ENCODE measurements around the gene ANKZF1.

Gene ANKZF1

DNA sequence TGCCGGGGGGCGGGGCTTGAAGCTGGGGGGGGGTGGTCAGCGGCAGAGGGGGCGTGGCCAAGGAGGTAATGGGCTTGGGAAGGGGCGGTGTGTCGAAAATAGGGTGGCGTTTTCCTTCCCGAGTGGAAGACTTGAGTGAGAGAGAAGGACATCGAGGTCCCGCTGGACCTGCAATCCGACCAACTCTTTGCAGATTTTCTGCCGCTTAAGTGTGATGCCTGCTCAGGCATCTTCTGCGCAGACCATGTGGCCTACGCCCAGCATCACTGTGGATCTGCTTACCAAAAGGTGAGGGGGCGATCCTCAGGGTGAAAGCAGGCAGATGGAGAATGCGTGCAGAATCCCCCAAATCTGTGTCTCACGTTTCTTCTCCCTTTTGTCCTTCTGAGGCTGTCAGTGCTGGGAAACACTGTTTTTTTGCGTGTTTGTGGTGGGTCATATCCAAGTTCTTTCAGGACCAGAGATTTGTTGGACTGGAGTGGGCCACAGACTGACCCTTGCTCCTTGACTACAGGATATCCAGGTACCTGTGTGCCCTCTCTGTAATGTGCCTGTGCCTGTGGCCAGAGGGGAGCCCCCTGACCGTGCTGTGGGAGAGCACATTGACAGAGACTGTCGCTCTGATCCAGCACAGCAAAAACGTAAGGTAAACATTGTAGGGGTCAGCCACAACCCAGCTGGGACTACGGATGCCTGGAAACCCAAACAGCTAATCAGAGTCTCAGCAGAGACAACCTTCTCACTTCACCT lies 22.3 kb upstream of the ANKZF1 start:
- no peak for DNase-seq (ENCODE audit: low spot score)

GRCh38 chr2:219207884-219208740 lies 21.5 kb upstream of the ANKZF1 start:
- peak; percentile 46 for DNase-seq (ENCODE audit: low spot score)

- DNase-seq (ENCODE audit: low spot score): peak; percentile 9
These were observed 20.1 kb upstream of the ANKZF1 start for GRCh38 chr2:219209236-219210195.

- peak; percentile 5 for DNase-seq (ENCODE audit: low spot score)
These were observed 19.3 kb upstream of the ANKZF1 start for GRCh38 chr2:219210196-219210885.

- DNase-seq (ENCODE audit: low spot score): peak; percentile 7
These were observed 18.7 kb upstream of the ANKZF1 start for GRCh38 chr2:219210886-219211362.

- DNase-seq (ENCODE audit: low spot score): no peak
These were observed 16.6 kb upstream of the ANKZF1 start for GRCh38 chr2:219213026-219213415.

DNA sequence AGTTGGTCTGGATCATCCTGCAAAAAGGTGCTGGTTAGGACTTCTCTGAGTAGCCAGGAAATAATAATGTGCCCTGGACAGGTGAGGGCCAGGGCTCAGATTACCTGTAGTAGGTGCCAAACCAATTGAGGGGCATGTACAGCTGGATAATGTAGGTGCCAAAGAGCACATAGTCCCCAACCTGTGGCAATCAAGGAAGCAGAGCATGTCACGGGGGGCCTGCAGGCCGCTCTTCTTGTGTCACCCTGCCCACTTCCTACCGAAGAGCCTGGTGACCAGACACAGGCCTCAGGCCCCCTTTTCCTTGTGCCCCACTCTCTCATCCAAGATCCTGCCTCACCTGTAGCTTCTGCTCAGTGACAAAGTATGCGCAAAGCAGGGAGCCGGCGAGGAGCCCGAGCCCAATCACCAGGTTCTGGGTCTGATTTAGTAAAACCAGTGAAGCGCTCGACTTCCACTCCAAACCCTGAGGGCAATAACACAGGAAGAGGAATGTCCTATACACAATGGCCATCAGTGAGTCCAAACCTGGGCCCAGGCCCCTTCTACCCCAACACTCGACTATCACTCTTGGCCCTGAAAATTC lies 16.0 kb upstream of the ANKZF1 start:
- DNase-seq (ENCODE audit: low spot score): no peak

DNA sequence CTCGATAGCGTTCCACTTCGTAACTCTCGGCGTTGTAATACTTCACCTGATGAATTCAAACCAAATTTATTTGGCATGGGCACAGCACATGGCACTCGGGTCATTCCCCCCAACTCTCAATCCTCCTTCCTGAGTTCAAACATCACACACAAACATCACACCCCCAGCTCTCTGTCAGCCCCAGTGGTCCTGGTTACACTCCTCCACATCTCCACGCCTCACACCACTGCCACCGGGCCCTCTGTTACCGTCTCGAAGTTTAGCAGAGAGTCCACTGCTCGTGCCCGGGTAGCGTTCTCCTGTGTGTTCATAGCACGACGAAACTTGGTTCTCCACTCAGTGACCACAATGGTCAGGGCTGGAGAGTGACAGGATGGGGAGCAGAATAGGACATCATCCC lies 15.5 kb upstream of the ANKZF1 start:
- DNase-seq (ENCODE audit: low spot score): no peak

DNA sequence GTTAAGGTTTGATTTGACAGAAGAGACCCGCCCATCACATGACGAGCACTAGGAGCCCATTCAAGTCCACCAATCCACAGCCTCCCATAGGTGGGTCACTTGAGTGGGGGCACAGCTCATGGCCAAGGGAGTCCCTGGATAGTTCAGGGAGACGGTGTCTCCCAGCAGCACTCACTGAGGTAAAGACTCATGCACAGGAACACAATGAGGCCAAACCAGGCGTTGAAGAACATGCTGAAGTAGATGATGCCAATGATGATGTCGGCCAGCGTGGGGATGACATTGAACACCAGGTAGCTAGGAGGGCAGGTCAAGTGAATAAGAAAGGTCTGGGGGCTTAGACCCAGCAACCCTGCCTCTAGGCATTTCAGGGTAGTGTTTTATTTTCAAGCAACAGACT lies 14.8 kb upstream of the ANKZF1 start:
- no peak for DNase-seq (ENCODE audit: low spot score)

DNA sequence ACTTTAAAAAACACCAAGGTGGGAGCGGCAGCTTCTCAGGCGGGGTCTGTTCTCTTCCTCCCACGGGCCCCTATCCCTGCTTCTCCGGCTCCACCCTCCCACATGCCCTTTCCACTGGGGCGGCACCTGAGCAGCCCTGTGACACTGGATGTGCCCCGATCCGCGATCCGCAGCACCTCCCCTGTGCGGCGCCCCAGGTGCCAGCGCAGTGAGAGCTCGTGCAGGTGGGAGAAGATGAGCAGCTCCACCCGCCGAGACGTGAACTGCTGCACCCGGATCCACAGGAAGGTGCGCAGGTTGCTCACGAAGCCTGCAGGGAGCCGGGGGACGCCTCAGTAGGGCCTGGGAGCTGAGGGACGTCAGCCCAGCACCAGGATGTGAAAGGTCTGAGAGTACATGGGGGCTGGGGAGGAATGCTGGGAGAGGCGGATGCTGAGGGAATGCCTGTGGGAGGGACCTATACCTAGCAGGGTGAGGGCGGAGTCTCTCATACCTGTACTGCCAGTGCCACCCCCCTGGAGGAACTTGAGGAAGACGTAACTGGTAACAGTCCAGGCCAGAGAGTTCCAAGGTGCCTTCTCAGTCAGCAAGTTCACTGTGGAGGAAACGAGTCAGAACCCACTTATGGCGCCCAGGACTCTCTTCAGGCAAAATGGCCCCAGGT lies 13.6 kb upstream of the ANKZF1 start:
- peak; percentile 52 for DNase-seq (ENCODE audit: low spot score)

GRCh38 chr2:219216535-219216915 lies 13.1 kb upstream of the ANKZF1 start:
- peak; percentile 57 for DNase-seq (ENCODE audit: low spot score)

DNA sequence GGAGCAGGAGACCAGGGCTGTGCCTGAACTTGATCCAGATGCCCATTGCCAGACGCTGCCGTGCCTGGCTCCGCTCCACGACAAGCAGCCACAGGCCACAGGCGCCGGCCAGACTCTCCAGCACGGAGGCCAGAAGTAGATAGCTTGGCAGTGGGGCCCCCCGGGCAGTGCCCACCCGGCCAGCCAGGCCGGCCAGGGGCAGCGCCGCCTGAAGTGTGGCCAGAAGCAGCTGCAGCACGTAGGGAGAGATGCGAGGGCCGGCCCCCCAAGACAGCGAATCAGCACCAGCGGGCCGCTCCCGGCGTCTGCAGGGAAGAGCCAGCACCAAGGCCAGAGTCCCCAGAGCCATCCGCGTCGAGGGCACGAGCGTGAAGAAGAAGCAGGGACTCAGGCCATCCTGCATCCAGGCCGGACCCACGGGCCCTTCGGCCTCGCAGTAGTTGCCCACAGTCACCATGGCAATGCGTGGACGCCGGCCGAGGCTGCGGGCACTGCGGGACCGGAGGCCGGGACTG lies 11.3 kb upstream of the ANKZF1 start:
- no peak for DNase-seq (ENCODE audit: low spot score)

DNA sequence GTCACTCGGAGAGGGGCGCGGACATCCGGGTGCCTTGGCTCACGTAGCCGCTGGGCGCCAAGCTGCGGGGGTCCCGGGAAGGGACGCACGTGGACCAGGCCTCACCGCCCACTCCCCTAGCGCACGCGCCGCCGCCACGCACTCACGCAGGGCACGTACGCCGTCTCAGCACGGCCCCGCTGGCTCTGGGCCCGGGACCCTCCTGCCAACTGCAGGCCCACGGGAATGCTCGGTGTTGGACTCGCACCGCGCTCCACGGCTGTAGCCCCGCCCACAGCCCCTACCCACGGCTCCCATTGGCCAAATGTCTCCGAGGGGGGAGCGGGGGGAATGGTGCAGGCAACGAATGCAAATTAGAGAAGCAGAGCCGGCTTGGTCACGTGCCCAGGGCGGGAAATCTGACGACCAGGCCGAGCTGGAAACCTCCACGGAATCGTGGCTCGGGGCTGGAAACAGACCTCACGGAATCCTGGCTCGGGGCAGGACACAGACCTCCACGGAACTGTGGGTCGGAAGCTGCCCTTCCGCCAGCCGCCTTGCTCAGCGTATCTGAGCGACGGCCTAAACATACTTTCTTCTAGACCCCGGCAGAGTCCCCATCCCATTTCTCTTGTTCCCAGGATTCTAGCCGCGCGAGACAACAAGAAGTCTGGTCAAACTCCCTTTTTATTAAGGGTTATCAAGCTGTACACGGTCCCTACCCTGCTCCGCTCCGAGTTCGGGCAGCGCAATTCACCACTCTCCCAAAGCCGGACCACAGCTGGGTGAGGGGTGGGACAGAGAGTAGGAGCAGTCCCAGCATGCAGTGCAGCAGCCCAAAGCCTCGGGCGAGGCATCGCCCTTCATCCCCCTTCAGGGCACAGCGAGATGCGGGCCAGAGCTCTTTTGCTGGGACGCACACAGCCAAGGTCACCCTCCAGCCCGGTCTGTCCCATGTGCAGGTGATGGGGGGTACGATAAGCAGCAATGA lies 10.6 kb upstream of the ANKZF1 start, which contains the start of gene ABCB6:
Gene ABCB6, minus strand, starts transcription at position 227 of the 970 bp plus-strand sequence. CDS start 285 bp downstream, outside the sequence.
- DNase-seq (ENCODE audit: low spot score): peak; percentile 96

DNA sequence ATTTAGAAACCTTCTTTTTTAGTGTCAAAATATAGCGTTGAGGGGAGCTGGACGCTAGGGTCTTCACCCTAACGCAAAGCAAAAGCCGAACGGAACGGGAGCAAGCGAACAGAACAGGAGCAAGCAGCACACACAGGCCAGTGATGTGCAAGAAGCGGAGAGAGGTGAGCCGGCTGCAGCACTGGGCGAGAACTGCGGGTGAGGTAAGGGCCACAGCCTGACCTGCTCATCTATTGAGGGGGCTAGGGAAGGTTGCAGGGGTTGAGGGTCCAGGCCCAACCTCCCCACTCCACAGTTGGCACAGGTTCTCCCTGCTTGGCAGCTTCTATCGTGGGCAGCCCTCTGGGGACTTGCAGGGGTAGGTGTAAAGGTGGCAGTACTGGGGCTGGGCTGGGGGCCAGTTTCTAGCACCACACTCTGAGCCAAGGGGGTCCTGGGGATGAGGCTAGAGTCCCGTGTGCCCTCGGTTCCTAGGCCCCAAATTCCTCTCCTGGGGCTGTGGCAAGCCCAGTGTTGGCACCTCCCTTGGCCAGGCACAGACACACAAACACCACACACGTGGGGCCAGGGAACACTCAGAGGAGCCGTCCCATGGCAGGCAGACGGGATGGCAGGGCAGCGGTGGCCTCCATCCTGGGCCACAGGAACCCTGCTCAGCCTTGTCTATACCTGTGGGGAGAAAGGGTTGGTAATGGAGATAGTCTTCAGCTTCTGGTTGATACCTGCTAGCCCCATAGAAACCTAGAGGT lies 9.6 kb upstream of the ANKZF1 start:
- DNase-seq (ENCODE audit: low spot score): no peak

- peak; percentile 43 for DNase-seq (ENCODE audit: low spot score)
These were observed 8.8 kb upstream of the ANKZF1 start for GRCh38 chr2:219220652-219221402.

- no peak for DNase-seq (ENCODE audit: low spot score)
These were observed 7.6 kb upstream of the ANKZF1 start for GRCh38 chr2:219221957-219222518.
